MM.1S (cell line): ENCODE results near the gene VDAC2.

ENCODE experiments used
- DNase-seq: peaks from one replicate; pipeline ENCODE4 v3.0.0-alpha.2; 2015
- H2AFZ ChIP-seq: fragments of 300-600 bp; sonication (generic); 2 replicates; pipeline ENCODE4 v1.6.0; 2016; ENCODE audit warnings: antibody characterized with exemption, low read length
- H3F3A ChIP-seq: fragments of 300-600 bp; sonication (generic); 2 replicates; pipeline ENCODE4 v1.6.1; 2016; ENCODE audit warnings: mild to moderate bottlenecking, antibody characterized with exemption, low read length, moderate library complexity, mixed read lengths; ENCODE audit not compliant: insufficient read depth
- H3K27ac ChIP-seq: fragments of 300-600 bp; sonication (generic); 2 replicates; pipeline ENCODE4 v1.5.1; 2016; ENCODE audit warnings: mild to moderate bottlenecking, low read length
- H3K27me3 ChIP-seq: fragments of 300-600 bp; sonication (generic); replicated peaks from 2 replicates; pipeline ENCODE4 v1.6.0; 2016; ENCODE audit warnings: low read length; ENCODE audit not compliant: insufficient read depth
- H3K36me3 ChIP-seq: fragments of 300-600 bp; sonication (generic); replicated peaks from 2 replicates; pipeline ENCODE4 v1.6.1; 2016; ENCODE audit warnings: mild to moderate bottlenecking, low read length, mixed read lengths; ENCODE audit not compliant: insufficient read depth
- H3K4me1 ChIP-seq: fragments of 300-600 bp; sonication (generic); 2 replicates; pipeline ENCODE4 v1.6.1; 2016; ENCODE audit warnings: low read length, mixed read lengths
- H3K4me2 ChIP-seq: fragments of 300-600 bp; sonication (generic); 2 replicates; pipeline ENCODE4 v1.6.0; 2016; ENCODE audit warnings: low read depth, low read length
- H3K4me3 ChIP-seq: fragments of 300-600 bp; sonication (generic); 2 replicates; pipeline ENCODE4 v1.5.1; 2016; ENCODE audit warnings: low read length, mixed read lengths
- H3K79me2 ChIP-seq: fragments of 300-600 bp; sonication (generic); 2 replicates; pipeline ENCODE4 v1.6.1; 2016; ENCODE audit warnings: mixed run types, low read length, mixed read lengths
- H3K9ac ChIP-seq: fragments of 300-600 bp; sonication (generic); 2 replicates; pipeline ENCODE4 v1.6.1; 2016; ENCODE audit warnings: low read length, mixed read lengths
- H3K9me2 ChIP-seq: fragments of 300-600 bp; sonication (generic); replicated peaks from 2 replicates; pipeline ENCODE4 v1.6.1; 2016; ENCODE audit warnings: mild to moderate bottlenecking, low read length, mixed read lengths; ENCODE audit not compliant: insufficient read depth
- H3K9me3 ChIP-seq: fragments of 300-600 bp; sonication (generic); replicated peaks from 2 replicates; pipeline ENCODE4 v1.6.1; 2016; ENCODE audit warnings: mild to moderate bottlenecking, low read length, mixed read lengths; ENCODE audit not compliant: insufficient read depth
- H4K20me1 ChIP-seq: fragments of 300-600 bp; sonication (generic); 2 replicates; pipeline ENCODE4 v1.6.1; 2016; ENCODE audit warnings: mild to moderate bottlenecking, low read length, moderate library complexity, mixed read lengths; ENCODE audit not compliant: insufficient read depth
- CTCF ChIP-seq: fragments of 300-600 bp; sonication (generic); IDR thresholded peaks from 2 replicates; pipeline ENCODE4 v1.5.1; 2016; ENCODE audit warnings: antibody characterized with exemption, low read length, mixed read lengths
- EZH2 ChIP-seq: fragments of 300-600 bp; sonication (generic); optimal IDR thresholded peaks from 2 replicates; pipeline ENCODE3; 2017; ENCODE audit warnings: low read depth, mild to moderate bottlenecking, antibody characterized with exemption, low read length, mixed read lengths
- EZH2phosphoT487 ChIP-seq: fragments of 300-600 bp; sonication (generic); IDR thresholded peaks from 2 replicates; pipeline ENCODE4 v1.6.1; 2018; ENCODE audit warnings: antibody characterized with exemption, low read length

Gene VDAC2

GRCh38 chr10:75223507-75223906 is 12.9 kb downstream of the VDAC2 start:
- TF ChIP-seq CTCF = no peak
- TF ChIP-seq EZH2 = no peak
- TF ChIP-seq EZH2phosphoT487 = no peak
- Histone ChIP-seq H3K27me3 (no peaks in the 10 kb centered on the region), H3K4me2 (no peak overlapping the region), H3K4me1 (peaks cover 39% of the 10 kb centered on the region), H3K9me2 (no peaks in the 10 kb centered on the region), H3F3A (peaks cover 40% of the 10 kb centered on the region), H3K4me3 (no peak overlapping the region), H3K9ac (no peak overlapping the region), H3K9me3 (no peaks in the 10 kb centered on the region), H2AFZ (no peak overlapping the region), H3K36me3 (peaks cover 18% of the 10 kb centered on the region), H4K20me1 (peaks cover 35% of the 10 kb centered on the region; the same call in 1 of the 2 replicates), H3K27ac (no peak overlapping the region; the same call in 1 of the 2 replicates), H3K79me2 (peaks cover 93% of the 10 kb centered on the region)
- no peak for DNase-seq

- peak overlapping the region; percentile 71; the same call in 1 of the 2 replicates for H3K27ac ChIP-seq
- H3K4me1 ChIP-seq = peaks cover 39% of the 10 kb centered on the region
- no peaks in the 10 kb centered on the region for H3K9me2 ChIP-seq
- DNase-seq = no peak
- peak overlapping the region; percentile 40 for H3K4me2 ChIP-seq
- no peaks in the 10 kb centered on the region for H3K9me3 ChIP-seq
- H3K4me3 ChIP-seq = 0 out of 2 replicates have a peak overlapping the region, but pooled peaks have one; percentile 6
- H3K79me2 ChIP-seq = peaks cover 97% of the 10 kb centered on the region
- peak overlapping the region; percentile 28; the same call in 1 of the 2 replicates for H3K9ac ChIP-seq
- H4K20me1 ChIP-seq = peaks cover 50% of the 10 kb centered on the region; the same call in 1 of the 2 replicates
- peaks cover 53% of the 10 kb centered on the region for H3F3A ChIP-seq
- no peak overlapping the region for H2AFZ ChIP-seq
- TF ChIP-seq CTCF = no peak
- TF ChIP-seq EZH2phosphoT487 = no peak
- no peak for TF ChIP-seq EZH2
- H3K27me3 ChIP-seq = no peaks in the 10 kb centered on the region
- H3K36me3 ChIP-seq = peaks cover 21% of the 10 kb centered on the region
Observed at GRCh38 chr10:75226095-75226494, 15.5 kb downstream of the VDAC2 start.

GRCh38 chr10:75226656-75227055 is 16.1 kb downstream of the VDAC2 start:
- H3K4me3 ChIP-seq = no peak overlapping the region
- H3K9me2 ChIP-seq = no peaks in the 10 kb centered on the region
- H2AFZ ChIP-seq = no peak overlapping the region
- peak overlapping the region; percentile 71; the same call in 1 of the 2 replicates for H3K27ac ChIP-seq
- H3K79me2 ChIP-seq = peaks cover 97% of the 10 kb centered on the region
- TF ChIP-seq EZH2 (no peak), EZH2phosphoT487 (no peak), CTCF (no peak)
- peaks cover 39% of the 10 kb centered on the region for H3K4me1 ChIP-seq
- H3K9ac ChIP-seq = peak overlapping the region; percentile 28; the same call in 1 of the 2 replicates
- peaks cover 50% of the 10 kb centered on the region; the same call in 1 of the 2 replicates for H4K20me1 ChIP-seq
- H3K9me3 ChIP-seq = no peaks in the 10 kb centered on the region
- H3F3A ChIP-seq = peaks cover 55% of the 10 kb centered on the region
- peak; percentile 49 for DNase-seq
- peak overlapping the region; percentile 40; the same call in 1 of the 2 replicates for H3K4me2 ChIP-seq
- H3K36me3 ChIP-seq = peaks cover 22% of the 10 kb centered on the region
- no peaks in the 10 kb centered on the region for H3K27me3 ChIP-seq
